Neuronal stem cell (in vitro differentiated cells): ENCODE results near the gene NIN.
A peak's percentile ranks its signal among the peaks of the same experiment; 100 is the strongest.

Experiments used
- DNase-seq: peaks from one replicate; pipeline ENCODE4 v3.0.0-alpha.2; 2013; ENCODE audit warnings: low spot score
- H2AFZ ChIP-seq: one replicate; pipeline ENCODE4 v1.6.1; 2013; ENCODE audit warnings: mild to moderate bottlenecking, low read length, inconsistent platforms
- H2AK5ac ChIP-seq: 2 replicates; pipeline ENCODE4 v1.6.1; 2013; ENCODE audit warnings: low read depth, mild to moderate bottlenecking, inconsistent platforms, low read length, moderate library complexity, mixed read lengths
- H2BK120ac ChIP-seq: 2 replicates; pipeline ENCODE4 v1.6.1; 2013; ENCODE audit warnings: low read depth, mild to moderate bottlenecking, inconsistent platforms, low read length, moderate library complexity, mixed read lengths
- H2BK12ac ChIP-seq: one replicate; pipeline ENCODE4 v1.6.1; 2013; ENCODE audit warnings: low read length, inconsistent platforms
- H2BK15ac ChIP-seq: 2 replicates; pipeline ENCODE4 v1.6.1; 2013; ENCODE audit warnings: mild to moderate bottlenecking, low read length, inconsistent platforms, mixed read lengths
- H2BK5ac ChIP-seq: one replicate; pipeline ENCODE4 v1.6.1; 2013; ENCODE audit warnings: inconsistent platforms, mild to moderate bottlenecking, low read length, moderate library complexity
- H3K14ac ChIP-seq: one replicate; pipeline ENCODE4 v1.6.1; 2013; ENCODE audit warnings: low read length, inconsistent platforms
- H3K18ac ChIP-seq: 2 replicates; pipeline ENCODE4 v1.6.1; 2013; ENCODE audit warnings: low read length, inconsistent platforms
- H3K23ac ChIP-seq: 2 replicates; pipeline ENCODE4 v1.6.1; 2013; ENCODE audit warnings: low read depth, mild to moderate bottlenecking, mixed read lengths, low read length, inconsistent platforms; ENCODE audit not compliant: poor library complexity
- H3K27ac ChIP-seq: replicated peaks from 3 replicates; pipeline ENCODE4 v1.5.1; 2013; ENCODE audit warnings: low read length, inconsistent platforms
- H3K27me3 ChIP-seq, 3 experiments: 2 replicates each; pipeline ENCODE4 v1.6.1; 2013; ENCODE audit warnings: low read length in 3 of 3, mild to moderate bottlenecking in 2 of 3, inconsistent platforms in 1 of 3, low read depth in 1 of 3, mixed read lengths in 1 of 3, moderate library complexity in 1 of 3; ENCODE audit not compliant: control insufficient read depth in 3 of 3, insufficient read depth in 3 of 3
- H3K36me3 ChIP-seq, 2 donors: replicated peaks in 1 of 2; 2 replicates each; pipeline ENCODE4 v1.6.1; 2013; ENCODE audit warnings: low read length in 2 of 2; ENCODE audit not compliant: control insufficient read depth in 2 of 2, insufficient read depth in 2 of 2
- H3K4ac ChIP-seq: 2 replicates; pipeline ENCODE4 v1.6.1; 2013; ENCODE audit warnings: inconsistent platforms, mild to moderate bottlenecking, low read length, moderate library complexity
- H3K4me1 ChIP-seq, 2 donors: 1 replicate in 1 of 2; 2 replicates in 1 of 2; pipeline ENCODE4 v1.6.1; 2013; ENCODE audit warnings: low read length in 2 of 2, low read depth in 1 of 2; ENCODE audit not compliant: control insufficient read depth in 2 of 2, insufficient read depth in 1 of 2
- H3K4me2 ChIP-seq: one replicate; pipeline ENCODE4 v1.6.1; 2013; ENCODE audit warnings: mild to moderate bottlenecking, low read length, inconsistent platforms; ENCODE audit not compliant: insufficient read depth, poor library complexity, severe bottlenecking
- H3K4me3 ChIP-seq, 2 donors: 2 replicates each; pipeline ENCODE4 v1.5.1; 2013; ENCODE audit warnings: low read length in 2 of 2, mild to moderate bottlenecking in 2 of 2, inconsistent platforms in 1 of 2, moderate library complexity in 1 of 2
- H3K79me1 ChIP-seq: one replicate; pipeline ENCODE4 v1.6.1; 2013; ENCODE audit warnings: low read depth, mild to moderate bottlenecking, inconsistent platforms, low read length, moderate library complexity
- H3K9ac ChIP-seq: one replicate; pipeline ENCODE4 v1.6.1; 2013; ENCODE audit warnings: mild to moderate bottlenecking, low read depth, low read length, inconsistent platforms; ENCODE audit not compliant: poor library complexity
- H3K9me3 ChIP-seq, 2 donors: replicated peaks in 1 of 2; 2 replicates each; pipeline versions ENCODE3 to v1.6.1; 2013; ENCODE audit warnings: low read length in 2 of 2, mild to moderate bottlenecking in 2 of 2, inconsistent platforms in 1 of 2, low read depth in 1 of 2, mixed read lengths in 1 of 2, moderate library complexity in 1 of 2; ENCODE audit not compliant: control insufficient read depth in 2 of 2, insufficient read depth in 1 of 2
- H4K8ac ChIP-seq: one replicate; pipeline ENCODE4 v1.6.1; 2013; ENCODE audit warnings: low read depth, mild to moderate bottlenecking, inconsistent platforms, low read length, moderate library complexity
- H4K91ac ChIP-seq: one replicate; pipeline ENCODE4 v1.6.1; 2013; ENCODE audit warnings: low read length, low read depth, mild to moderate bottlenecking, inconsistent platforms; ENCODE audit not compliant: poor library complexity
- WGBS, 2 donors: extraction: QIAGEN DNeasy Blood & Tissue Kit; methylation state at CpG; one replicate each; pipeline ENCODE4 v1.1.7; 2013; ENCODE audit warnings: missing lambda C conversion rate in 2 of 2, mixed read lengths in 1 of 2; ENCODE audit not compliant: insufficient read length in 2 of 2, insufficient replicate concordance in 1 of 2; ENCODE audit errors: extremely low coverage in 2 of 2; 5-methylcytosine and 5-hydroxymethylcytosine counted together

The NIN gene

DNA sequence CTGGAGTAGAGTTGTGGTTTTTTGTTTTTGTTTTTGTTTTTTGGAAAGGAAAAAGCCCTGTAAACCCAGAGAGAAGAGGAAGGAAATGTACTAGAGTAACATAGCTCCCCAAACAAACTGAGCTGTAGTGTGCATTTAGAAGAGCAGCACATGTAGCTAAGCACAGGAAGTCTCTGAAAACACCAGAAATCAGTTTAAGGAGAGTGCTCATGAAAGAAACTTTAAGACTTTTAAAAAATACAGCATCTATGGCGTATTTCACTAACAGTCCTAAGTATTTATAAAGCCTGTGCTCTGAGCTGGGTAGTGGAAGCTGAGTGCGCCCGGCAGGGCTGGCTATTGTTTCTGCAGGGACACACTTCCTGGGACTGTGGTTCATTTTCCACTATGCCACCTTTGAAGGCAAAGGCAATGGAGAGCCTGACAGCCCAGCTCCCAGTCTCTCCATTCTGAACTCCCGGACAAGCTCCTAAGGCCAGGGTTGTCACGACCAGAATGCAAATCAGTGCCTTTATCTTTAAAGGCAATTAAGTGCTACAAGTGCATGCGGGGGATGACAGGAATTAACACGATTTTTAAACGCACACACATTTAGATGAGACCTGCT lies 45.4 kb downstream of the NIN start:
- H3K23ac ChIP-seq: no peak overlapping the region
- H3K9me3 ChIP-seq: no peaks in the 10 kb centered on the region
- peak overlapping the region; percentile 2 for H2BK5ac ChIP-seq
- H2AK5ac ChIP-seq: peak overlapping the region; percentile 69
- no CpG with 5 or more reads among the region's 8 CpGs for WGBS, 2 donors
- no peak overlapping the region for H2BK15ac ChIP-seq
- no peak overlapping the region for H3K4me3 ChIP-seq
- H3K14ac ChIP-seq: no peak overlapping the region
- H2AFZ ChIP-seq: no peak overlapping the region
- H3K18ac ChIP-seq: no peak overlapping the region
- no peak overlapping the region for H3K9ac ChIP-seq
- peak overlapping the region; percentile 66 for H3K27ac ChIP-seq
- no peak overlapping the region for H2BK12ac ChIP-seq
- no peak overlapping the region for H4K91ac ChIP-seq
- H3K36me3 ChIP-seq: peaks cover 2 to 86% of the 10 kb centered on the region in 2 donors
- no peak overlapping the region for H3K4me2 ChIP-seq
- no peak overlapping the region for H2BK120ac ChIP-seq
- H3K79me1 ChIP-seq: no peaks in the 10 kb centered on the region
- no peak for DNase-seq
- no peaks in the 10 kb centered on the region for H3K27me3 ChIP-seq
- no peak overlapping the region for H4K8ac ChIP-seq
- H3K4ac ChIP-seq: no peak overlapping the region
- peaks cover 6 to 26% of the 10 kb centered on the region in 2 donors for H3K4me1 ChIP-seq

DNA sequence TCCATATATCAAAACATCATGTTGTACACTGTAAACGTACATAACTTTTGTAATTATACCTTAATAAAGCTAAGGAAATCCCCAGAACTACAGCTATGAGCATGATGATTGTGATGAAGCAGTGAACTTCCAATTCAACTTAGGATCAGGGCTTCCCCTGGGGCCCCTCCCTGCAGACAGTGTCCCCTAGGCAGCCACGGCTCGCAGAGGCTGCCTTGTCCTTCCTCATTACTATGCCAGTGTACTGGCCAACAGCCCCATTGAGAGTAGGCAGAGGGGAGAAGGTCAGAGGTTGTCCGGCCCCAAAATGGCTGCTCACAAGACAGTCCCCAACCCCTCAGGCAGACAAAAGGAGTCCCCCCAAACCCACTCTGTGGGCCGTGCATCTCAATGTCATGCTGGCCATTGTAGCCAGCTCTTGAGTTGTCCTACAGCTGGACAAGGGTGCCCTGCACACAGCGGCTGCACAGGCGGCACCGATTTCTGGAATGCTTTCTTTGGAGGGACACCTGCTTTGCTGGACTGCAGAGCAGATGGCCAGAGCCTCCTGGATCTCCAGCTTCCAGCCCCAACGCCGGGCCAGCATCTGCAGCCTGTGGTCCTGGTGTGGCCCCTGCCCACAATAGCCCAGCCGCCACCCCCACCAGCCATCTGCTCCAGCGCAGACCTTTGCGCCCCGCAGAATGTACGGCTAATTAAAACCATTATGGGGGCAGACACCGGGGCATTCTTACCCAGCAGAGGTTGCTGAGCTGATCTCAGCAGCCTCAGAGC lies 46.1 kb downstream of the NIN start:
- Histone ChIP-seq H2BK15ac (peak overlapping the region; percentile 50), H2BK5ac (peak overlapping the region; percentile 2), H2BK120ac (no peak overlapping the region), H3K36me3 (peaks cover 4 to 82% of the 10 kb centered on the region in 2 donors), H3K4me1 (peaks cover 6 to 26% of the 10 kb centered on the region in 2 donors), H2BK12ac (peak overlapping the region; percentile 31), H3K27me3 (no peaks in the 10 kb centered on the region), H3K9me3 (no peaks in the 10 kb centered on the region), H2AFZ (no peak overlapping the region), H3K4me2 (no peak overlapping the region), H3K9ac (no peak overlapping the region), H3K4me3 (no peak overlapping the region), H4K8ac (no peak overlapping the region), H3K79me1 (no peaks in the 10 kb centered on the region), H3K23ac (peak overlapping the region; percentile 16), H2AK5ac (peak overlapping the region; percentile 69), H3K18ac (peak overlapping the region; percentile 94), H3K27ac (peak overlapping the region; percentile 66), H4K91ac (no peak overlapping the region), H3K14ac (no peak overlapping the region), H3K4ac (no peak overlapping the region)
- WGBS, 2 donors: no CpG with 5 or more reads among the region's 16 CpGs
- DNase-seq: no peak

DNA sequence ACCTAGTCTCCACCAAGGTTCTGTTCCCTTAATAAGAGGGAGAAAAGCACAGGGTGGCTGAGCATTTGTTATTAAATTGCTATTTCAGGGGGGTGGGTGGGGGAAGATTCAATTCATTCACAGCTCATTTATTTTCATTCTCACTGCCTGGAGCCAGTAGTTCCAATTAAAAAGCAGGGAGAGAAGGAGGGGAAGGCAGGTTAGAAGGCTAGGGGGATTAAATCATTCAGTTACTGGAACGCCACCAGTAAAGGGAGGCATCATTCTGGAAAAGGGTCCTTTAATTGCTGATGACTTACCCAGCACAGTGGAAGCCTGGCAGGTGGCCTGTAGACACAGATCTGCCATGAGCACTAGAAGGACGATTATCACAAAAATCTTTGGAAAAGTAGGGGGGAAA lies 47.4 kb downstream of the NIN start:
- Histone ChIP-seq H3K27me3 (no peaks in the 10 kb centered on the region), H2BK120ac (no peak overlapping the region), H2AFZ (no peak overlapping the region), H3K4ac (no peak overlapping the region), H3K4me1 (peaks cover 6 to 26% of the 10 kb centered on the region in 2 donors), H3K4me3 (no peak overlapping the region), H3K23ac (no peak overlapping the region), H3K4me2 (no peak overlapping the region), H3K9me3 (no peaks in the 10 kb centered on the region), H2BK5ac (no peak overlapping the region), H3K36me3 (peaks cover 2 to 72% of the 10 kb centered on the region in 2 donors), H2BK12ac (no peak overlapping the region), H2AK5ac (no peak overlapping the region), H3K27ac (peak overlapping the region; percentile 47), H4K8ac (no peak overlapping the region), H3K14ac (no peak overlapping the region), H3K79me1 (no peaks in the 10 kb centered on the region), H2BK15ac (no peak overlapping the region), H3K9ac (no peak overlapping the region), H4K91ac (no peak overlapping the region), H3K18ac (no peak overlapping the region)
- DNase-seq: no peak
- WGBS, 2 donors: no CpG with 5 or more reads among the region's 2 CpGs

DNA sequence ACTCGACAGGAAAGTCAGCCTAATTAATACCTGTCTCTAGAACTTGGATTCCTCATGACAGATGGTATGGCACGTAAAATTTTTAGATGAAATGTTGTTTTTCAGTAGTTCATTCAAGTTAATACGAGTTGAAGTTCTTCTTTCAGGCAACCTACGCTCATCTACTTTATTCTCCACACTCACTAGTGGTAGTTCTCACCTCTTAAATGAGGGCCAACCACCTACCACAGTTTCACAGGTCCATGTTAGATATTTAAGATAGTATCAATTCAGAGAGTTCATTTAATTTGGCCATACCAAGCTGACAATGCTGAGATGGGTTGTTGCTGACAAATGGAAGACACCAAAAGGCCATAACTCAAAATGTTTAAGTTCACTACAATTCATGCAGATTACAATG lies 50.6 kb downstream of the NIN start:
- peaks cover under 1 to 17% of the 10 kb centered on the region in 2 donors for H3K4me1 ChIP-seq
- H3K36me3 ChIP-seq: peaks cover 7 to 64% of the 10 kb centered on the region in 2 donors
- H3K18ac ChIP-seq: no peak overlapping the region
- no peaks in the 10 kb centered on the region for H3K9me3 ChIP-seq
- WGBS, 2 donors: no CpG with 5 or more reads among the region's 4 CpGs
- H3K4ac ChIP-seq: no peak overlapping the region
- H2BK12ac ChIP-seq: no peak overlapping the region
- H3K23ac ChIP-seq: no peak overlapping the region
- H2BK120ac ChIP-seq: no peak overlapping the region
- no peaks in the 10 kb centered on the region for H3K79me1 ChIP-seq
- DNase-seq: no peak
- no peak overlapping the region for H2BK15ac ChIP-seq
- no peak overlapping the region for H3K14ac ChIP-seq
- H3K27me3 ChIP-seq: no peaks in the 10 kb centered on the region
- no peak overlapping the region for H3K27ac ChIP-seq
- H2BK5ac ChIP-seq: no peak overlapping the region
- no peak overlapping the region for H4K8ac ChIP-seq
- H2AK5ac ChIP-seq: no peak overlapping the region
- H3K4me3 ChIP-seq: no peak overlapping the region
- H3K4me2 ChIP-seq: no peak overlapping the region
- no peak overlapping the region for H2AFZ ChIP-seq
- H3K9ac ChIP-seq: no peak overlapping the region
- H4K91ac ChIP-seq: no peak overlapping the region
